GM23338 (cell line): ENCODE results near the gene KIAA1217. TPM values are rescaled to one million over a fixed set of nuclear protein-coding genes. Genes with fewer than 3 reads are reported as not detected.

Experiments
- ATAC-seq: fragments of 200-7000 bp; cut with Tn5 transposase; 3 replicates; pipeline ENCODE4 v1.9.1; 2020
- DNase-seq: peaks from one replicate; pipeline ENCODE4 v3.0.0-alpha.2; 2015; ENCODE audit warnings: low spot score
- H2AFZ ChIP-seq: fragments of 200-600 bp; sonication (generic); 2 replicates; pipeline ENCODE4 v1.8.0; 2016; ENCODE audit warnings: antibody characterized with exemption, mild to moderate bottlenecking, moderate library complexity
- H3F3A ChIP-seq: fragments of 200-600 bp; sonication (generic); replicated peaks from 2 replicates; pipeline ENCODE4 v1.8.0; 2017; ENCODE audit warnings: antibody characterized with exemption, mixed run types, low read depth
- H3K27ac ChIP-seq: fragments of 200-600 bp; sonication (generic); 2 replicates; pipeline ENCODE4 v1.6.1; 2016; ENCODE audit warnings: low read depth
- H3K27me3 ChIP-seq: fragments of 200-600 bp; sonication (generic); 2 replicates; pipeline ENCODE4 v1.8.0; 2016; ENCODE audit warnings: mild to moderate bottlenecking, mixed run types, moderate library complexity; ENCODE audit not compliant: insufficient read depth
- H3K36me3 ChIP-seq: fragments of 200-600 bp; sonication (generic); 2 replicates; pipeline ENCODE4 v1.8.0; 2016; ENCODE audit warnings: mild to moderate bottlenecking; ENCODE audit not compliant: insufficient read depth
- H3K4me1 ChIP-seq: fragments of 200-600 bp; sonication (generic); 2 replicates; pipeline ENCODE4 v1.8.0; 2016; ENCODE audit warnings: mild to moderate bottlenecking, moderate library complexity; ENCODE audit not compliant: insufficient read depth
- H3K4me2 ChIP-seq: fragments of 200-600 bp; sonication (generic); 2 replicates; pipeline ENCODE4 v1.7.1; 2017; ENCODE audit warnings: mixed run types
- H3K4me3 ChIP-seq: fragments of 200-600 bp; sonication (generic); 2 replicates; pipeline ENCODE4 v1.6.1; 2016; ENCODE audit warnings: mixed run types
- H3K79me2 ChIP-seq: fragments of 200-600 bp; sonication (generic); replicated peaks from 2 replicates; pipeline ENCODE4 v1.8.0; 2017; ENCODE audit warnings: mild to moderate bottlenecking; ENCODE audit not compliant: insufficient read depth
- H3K9me2 ChIP-seq: fragments of 200-600 bp; sonication (generic); 2 replicates; pipeline ENCODE4 v1.8.0; 2017; ENCODE audit not compliant: insufficient read depth
- H4K20me1 ChIP-seq: fragments of 200-600 bp; sonication (generic); replicated peaks from 2 replicates; pipeline ENCODE4 v1.8.0; 2017; ENCODE audit warnings: mild to moderate bottlenecking; ENCODE audit not compliant: insufficient read depth
- H3K27ac Mint-ChIP-seq: 2 replicates; pipeline ENCODE4 v1.8.0; 2020; ENCODE audit warnings: inconsistent platforms, mild to moderate bottlenecking, moderate library complexity, mixed read lengths
- H3K27me3 Mint-ChIP-seq: 3 replicates; pipeline ENCODE4 v1.8.0; 2022; ENCODE audit warnings: low read depth, mild to moderate bottlenecking, moderate library complexity, mixed read lengths, inconsistent platforms; ENCODE audit not compliant: insufficient read depth, poor library complexity
- H3K36me3 Mint-ChIP-seq: 3 replicates; pipeline ENCODE4 v1.8.0; 2021; ENCODE audit warnings: low read depth, mild to moderate bottlenecking, inconsistent platforms, moderate library complexity, mixed read lengths
- H3K4me1 Mint-ChIP-seq: 3 replicates; pipeline ENCODE4 v1.8.0; 2020; ENCODE audit warnings: mild to moderate bottlenecking, inconsistent platforms, mixed read lengths
- H3K4me3 Mint-ChIP-seq: 3 replicates; pipeline ENCODE4 v1.8.0; 2021; ENCODE audit warnings: moderate library complexity, mild to moderate bottlenecking, inconsistent platforms, mixed read lengths
- H3K9me3 Mint-ChIP-seq: 3 replicates; pipeline ENCODE4 v1.8.0; 2020; ENCODE audit warnings: moderate library complexity, mild to moderate bottlenecking, inconsistent platforms, mixed read lengths
- CREB1 ChIP-seq: fragments of 250-450 bp; sonication (Bioruptor Pico); IDR thresholded peaks from 2 replicates; pipeline ENCODE4 v1.5.0; 2020; ENCODE audit warnings: low read depth, mild to moderate bottlenecking, moderate library complexity
- NANOG ChIP-seq: IDR thresholded peaks from 2 replicates; pipeline ENCODE4 v1.6.1; 2016; ENCODE audit warnings: antibody characterized with exemption, borderline replicate concordance
- POLR2AphosphoS5 ChIP-seq: IDR thresholded peaks from 2 replicates; pipeline ENCODE4 v1.6.1; 2016; ENCODE audit warnings: antibody characterized with exemption, low read depth
- polyA plus RNA-seq: library from polyadenylated mRNA; unstranded; fragments of >200 nt; fragmentation: Nextera tagmentation; extraction: Ambion mirVana; gene quantifications from 2 replicates; pipeline ENCODE4 v1.2.1, GENCODE V29; 2016
- total RNA-seq: library from RNA; depleted of rRNA; stranded (reverse); fragments of >200 nt; shearing (Covaris generic); gene quantifications from 2 replicates; pipeline ENCODE4 v1.2.3, GENCODE V29; 2014
- TF ChIP-seq, protein P1 (sequence below): fragments of 250-450 bp; sonication (Bioruptor Pico); IDR thresholded peaks from 2 replicates; pipeline ENCODE4 v1.5.0; 2020; ENCODE audit warnings: mild to moderate bottlenecking, moderate library complexity

Gene KIAA1217
- total and polyA plus RNA-seq, 2 experiments from 2014 or later, result 6.4 to 9.1 TPM

GRCh38 chr10:24289235-24289634 lies 80.3 kb downstream of the KIAA1217 start (continued):
- TF ChIP-seq, protein P1, sequence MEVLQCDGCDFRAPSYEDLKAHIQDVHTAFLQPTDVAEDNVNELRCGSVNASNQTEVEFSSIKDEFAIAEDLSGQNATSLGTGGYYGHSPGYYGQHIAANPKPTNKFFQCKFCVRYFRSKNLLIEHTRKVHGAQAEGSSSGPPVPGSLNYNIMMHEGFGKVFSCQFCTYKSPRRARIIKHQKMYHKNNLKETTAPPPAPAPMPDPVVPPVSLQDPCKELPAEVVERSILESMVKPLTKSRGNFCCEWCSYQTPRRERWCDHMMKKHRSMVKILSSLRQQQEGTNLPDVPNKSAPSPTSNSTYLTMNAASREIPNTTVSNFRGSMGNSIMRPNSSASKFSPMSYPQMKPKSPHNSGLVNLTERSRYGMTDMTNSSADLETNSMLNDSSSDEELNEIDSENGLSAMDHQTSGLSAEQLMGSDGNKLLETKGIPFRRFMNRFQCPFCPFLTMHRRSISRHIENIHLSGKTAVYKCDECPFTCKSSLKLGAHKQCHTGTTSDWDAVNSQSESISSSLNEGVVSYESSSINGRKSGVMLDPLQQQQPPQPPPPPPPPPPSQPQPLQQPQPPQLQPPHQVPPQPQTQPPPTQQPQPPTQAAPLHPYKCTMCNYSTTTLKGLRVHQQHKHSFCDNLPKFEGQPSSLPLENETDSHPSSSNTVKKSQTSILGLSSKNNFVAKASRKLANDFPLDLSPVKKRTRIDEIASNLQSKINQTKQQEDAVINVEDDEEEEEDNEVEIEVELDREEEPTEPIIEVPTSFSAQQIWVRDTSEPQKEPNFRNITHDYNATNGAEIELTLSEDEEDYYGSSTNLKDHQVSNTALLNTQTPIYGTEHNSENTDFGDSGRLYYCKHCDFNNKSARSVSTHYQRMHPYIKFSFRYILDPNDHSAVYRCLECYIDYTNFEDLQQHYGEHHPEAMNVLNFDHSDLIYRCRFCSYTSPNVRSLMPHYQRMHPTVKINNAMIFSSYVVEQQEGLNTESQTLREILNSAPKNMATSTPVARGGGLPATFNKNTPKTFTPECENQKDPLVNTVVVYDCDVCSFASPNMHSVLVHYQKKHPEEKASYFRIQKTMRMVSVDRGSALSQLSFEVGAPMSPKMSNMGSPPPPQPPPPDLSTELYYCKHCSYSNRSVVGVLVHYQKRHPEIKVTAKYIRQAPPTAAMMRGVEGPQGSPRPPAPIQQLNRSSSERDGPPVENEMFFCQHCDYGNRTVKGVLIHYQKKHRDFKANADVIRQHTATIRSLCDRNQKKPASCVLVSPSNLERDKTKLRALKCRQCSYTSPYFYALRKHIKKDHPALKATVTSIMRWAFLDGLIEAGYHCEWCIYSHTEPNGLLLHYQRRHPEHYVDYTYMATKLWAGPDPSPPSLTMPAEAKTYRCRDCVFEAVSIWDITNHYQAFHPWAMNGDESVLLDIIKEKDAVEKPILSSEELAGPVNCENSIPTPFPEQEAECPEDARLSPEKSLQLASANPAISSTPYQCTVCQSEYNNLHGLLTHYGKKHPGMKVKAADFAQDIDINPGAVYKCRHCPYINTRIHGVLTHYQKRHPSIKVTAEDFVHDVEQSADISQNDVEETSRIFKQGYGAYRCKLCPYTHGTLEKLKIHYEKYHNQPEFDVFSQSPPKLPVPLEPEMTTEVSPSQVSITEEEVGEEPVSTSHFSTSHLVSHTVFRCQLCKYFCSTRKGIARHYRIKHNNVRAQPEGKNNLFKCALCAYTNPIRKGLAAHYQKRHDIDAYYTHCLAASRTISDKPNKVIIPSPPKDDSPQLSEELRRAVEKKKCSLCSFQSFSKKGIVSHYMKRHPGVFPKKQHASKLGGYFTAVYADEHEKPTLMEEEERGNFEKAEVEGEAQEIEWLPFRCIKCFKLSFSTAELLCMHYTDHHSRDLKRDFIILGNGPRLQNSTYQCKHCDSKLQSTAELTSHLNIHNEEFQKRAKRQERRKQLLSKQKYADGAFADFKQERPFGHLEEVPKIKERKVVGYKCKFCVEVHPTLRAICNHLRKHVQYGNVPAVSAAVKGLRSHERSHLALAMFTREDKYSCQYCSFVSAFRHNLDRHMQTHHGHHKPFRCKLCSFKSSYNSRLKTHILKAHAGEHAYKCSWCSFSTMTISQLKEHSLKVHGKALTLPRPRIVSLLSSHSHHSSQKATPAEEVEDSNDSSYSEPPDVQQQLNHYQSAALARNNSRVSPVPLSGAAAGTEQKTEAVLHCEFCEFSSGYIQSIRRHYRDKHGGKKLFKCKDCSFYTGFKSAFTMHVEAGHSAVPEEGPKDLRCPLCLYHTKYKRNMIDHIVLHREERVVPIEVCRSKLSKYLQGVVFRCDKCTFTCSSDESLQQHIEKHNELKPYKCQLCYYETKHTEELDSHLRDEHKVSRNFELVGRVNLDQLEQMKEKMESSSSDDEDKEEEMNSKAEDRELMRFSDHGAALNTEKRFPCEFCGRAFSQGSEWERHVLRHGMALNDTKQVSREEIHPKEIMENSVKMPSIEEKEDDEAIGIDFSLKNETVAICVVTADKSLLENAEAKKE, result no peak
- TF ChIP-seq POLR2AphosphoS5, result no peak

GRCh38 chr10:24292304-24293293 lies 83.7 kb downstream of the KIAA1217 start:
- Histone ChIP-seq H3F3A (no peaks in the 10 kb centered on the region), H3K9me2 (peaks cover 5% of the 10 kb centered on the region; the same call in 1 of the 2 replicates), H4K20me1 (no peaks in the 10 kb centered on the region), H3K27ac (no peak overlapping the region), H3K4me3 (no peak overlapping the region), H3K79me2 (no peaks in the 10 kb centered on the region), H2AFZ (no peak overlapping the region), H3K4me1 (0 out of 2 replicates have a peak, but pooled peaks cover 5% of the 10 kb centered on the region), H3K27me3 (no peaks in the 10 kb centered on the region), H3K4me2 (no peak overlapping the region), H3K36me3 (no peaks in the 10 kb centered on the region)
- DNase-seq (peak; percentile 6), ATAC-seq (no peak)
- Mint-ChIP-seq H3K4me3 (no peak overlapping the region), H3K27ac (peak overlapping the region; percentile 81; the same call in 1 of the 2 replicates), H3K9me3 (peaks cover 3% of the 10 kb centered on the region; the same call in 2 of the 3 replicates), H3K27me3 (peaks cover 2% of the 10 kb centered on the region), H3K4me1 (no peaks in the 10 kb centered on the region; the same call in 2 of the 3 replicates), H3K36me3 (peaks cover 41% of the 10 kb centered on the region)
- TF ChIP-seq NANOG (no peak), CREB1 (CRISPR knock-in tag) (no peak), POLR2AphosphoS5 (no peak)
- TF ChIP-seq, protein P1, result no peak
